Naive thymus-derived CD4-positive, alpha-beta T cell (primary cell): ENCODE measurements around the gene ADAMTS4. TPM values are rescaled to one million over a fixed set of nuclear protein-coding genes. Genes with fewer than 3 reads are reported as not detected.
A peak's percentile ranks its signal among the peaks of the same experiment; 100 is the strongest.

Experiments
- ATAC-seq: fragments of 150-1000 bp; cut with Tn5 transposase; 2 replicates; pipeline ENCODE4 v1.10.0; 2021; ENCODE audit warnings: mild to moderate bottlenecking, moderate library complexity
- CTCF ChIA-PET: fragments of 350-600 bp; sonication (Branson Sonifier 250); formaldehyde crosslinking; loops from one replicate; lab custom pipeline; 2021; ENCODE audit warnings: antibody characterized with exemption; lab: Charles Lee
- POLR2A ChIA-PET: fragments of 350-600 bp; sonication (Branson Sonifier 250); formaldehyde crosslinking; loops from one replicate; lab custom pipeline; 2021; ENCODE audit warnings: antibody characterized with exemption, inconsistent platforms; lab: Charles Lee
- DNase-seq, 9 donors: peaks; one replicate each; pipeline versions ENCODE4 v3.0.0 to v3.0.0-alpha.2; 2020 to 2022; ENCODE audit warnings: mixed read lengths in 1 of 9
- H3K27ac ChIP-seq: one replicate; pipeline ENCODE4 v1.7.0; 2013; ENCODE audit warnings: mild to moderate bottlenecking, low read depth, low read length, moderate library complexity
- H3K27me3 ChIP-seq, 2 donors: one replicate each; pipeline ENCODE4 v1.7.0; 2013; ENCODE audit warnings: low read length in 2 of 2, mild to moderate bottlenecking in 2 of 2, moderate library complexity in 2 of 2; ENCODE audit not compliant: control insufficient read depth in 2 of 2, insufficient read depth in 2 of 2
- H3K36me3 ChIP-seq, 3 experiments: 1 replicate in 2 of 3; 2 replicates in 1 of 3; pipeline ENCODE4 v1.7.0; 2013; ENCODE audit warnings: low read length in 3 of 3, mild to moderate bottlenecking in 3 of 3, moderate library complexity in 1 of 3; ENCODE audit not compliant: insufficient read depth in 3 of 3, control insufficient read depth in 2 of 3
- H3K4me1 ChIP-seq, 2 donors: one replicate each; pipeline ENCODE4 v1.7.0; 2013; ENCODE audit warnings: low read length in 2 of 2, mild to moderate bottlenecking in 2 of 2, moderate library complexity in 1 of 2; ENCODE audit not compliant: control insufficient read depth in 2 of 2, insufficient read depth in 2 of 2
- H3K4me3 ChIP-seq: 2 replicates; pipeline ENCODE4 v1.7.0; 2013; ENCODE audit warnings: mild to moderate bottlenecking, low read length
- H3K9me3 ChIP-seq, 3 experiments: 1 replicate in 2 of 3; 2 replicates in 1 of 3; pipeline ENCODE4 v1.7.0; 2013; ENCODE audit warnings: low read length in 3 of 3; ENCODE audit not compliant: control insufficient read depth in 2 of 3
- H3K27ac Mint-ChIP-seq, 9 donors: one replicate each; pipeline ENCODE4 v1.8.0; 2020 to 2022; ENCODE audit warnings: mixed read lengths in 9 of 9, mild to moderate bottlenecking in 8 of 9, moderate library complexity in 5 of 9, inconsistent platforms in 2 of 9
- H3K27me3 Mint-ChIP-seq, 5 donors: one replicate each; pipeline ENCODE4 v1.8.0; 2021 to 2022; ENCODE audit warnings: mixed read lengths in 5 of 5, mild to moderate bottlenecking in 1 of 5
- H3K36me3 Mint-ChIP-seq, 5 donors: one replicate each; pipeline ENCODE4 v1.8.0; 2020 to 2022; ENCODE audit warnings: mixed read lengths in 5 of 5, mild to moderate bottlenecking in 3 of 5, inconsistent platforms in 1 of 5
- H3K4me1 Mint-ChIP-seq, 7 donors: one replicate each; pipeline ENCODE4 v1.8.0; 2020 to 2022; ENCODE audit warnings: mixed read lengths in 7 of 7, mild to moderate bottlenecking in 3 of 7, inconsistent platforms in 1 of 7
- H3K4me3 Mint-ChIP-seq, 10 donors: one replicate each; pipeline ENCODE4 v1.8.0; 2020 to 2022; ENCODE audit warnings: mild to moderate bottlenecking in 10 of 10, mixed read lengths in 10 of 10, moderate library complexity in 6 of 10, inconsistent platforms in 2 of 10
- H3K9me3 Mint-ChIP-seq, 11 donors: one replicate each; pipeline ENCODE4 v1.8.0; 2020 to 2022; ENCODE audit warnings: mixed read lengths in 11 of 11, mild to moderate bottlenecking in 4 of 11, inconsistent platforms in 1 of 11, moderate library complexity in 1 of 11
- intact Hi-C, 2 donors: fragments of 100-400 bp; cut with micrococcal nuclease; formaldehyde crosslinking; loops; one replicate each; pipeline ENCODE4 v1.15.1; 2023
- polyA plus RNA-seq, 2 donors: library from polyadenylated mRNA; unstranded; fragments of 300-500 nt; fragmentation: Illumina TruSeq; gene quantifications; one replicate each; pipeline ENCODE4 v1.2.3, GENCODE V29; 2021
- total RNA-seq, 6 experiments: library from RNA in 5 of 6; stranded (reverse) in 5 of 6; gene quantifications; 1 replicate in 5 of 6; 2 replicates in 1 of 6; pipeline ENCODE4 v1.2.3 and lab custom pipeline; 2021 to 2026

ADAMTS4 gene
- total and polyA plus RNA-seq, 7 experiments from 2014 or later: 0.21 to 3.3 (median 1.1) TPM

DNA sequence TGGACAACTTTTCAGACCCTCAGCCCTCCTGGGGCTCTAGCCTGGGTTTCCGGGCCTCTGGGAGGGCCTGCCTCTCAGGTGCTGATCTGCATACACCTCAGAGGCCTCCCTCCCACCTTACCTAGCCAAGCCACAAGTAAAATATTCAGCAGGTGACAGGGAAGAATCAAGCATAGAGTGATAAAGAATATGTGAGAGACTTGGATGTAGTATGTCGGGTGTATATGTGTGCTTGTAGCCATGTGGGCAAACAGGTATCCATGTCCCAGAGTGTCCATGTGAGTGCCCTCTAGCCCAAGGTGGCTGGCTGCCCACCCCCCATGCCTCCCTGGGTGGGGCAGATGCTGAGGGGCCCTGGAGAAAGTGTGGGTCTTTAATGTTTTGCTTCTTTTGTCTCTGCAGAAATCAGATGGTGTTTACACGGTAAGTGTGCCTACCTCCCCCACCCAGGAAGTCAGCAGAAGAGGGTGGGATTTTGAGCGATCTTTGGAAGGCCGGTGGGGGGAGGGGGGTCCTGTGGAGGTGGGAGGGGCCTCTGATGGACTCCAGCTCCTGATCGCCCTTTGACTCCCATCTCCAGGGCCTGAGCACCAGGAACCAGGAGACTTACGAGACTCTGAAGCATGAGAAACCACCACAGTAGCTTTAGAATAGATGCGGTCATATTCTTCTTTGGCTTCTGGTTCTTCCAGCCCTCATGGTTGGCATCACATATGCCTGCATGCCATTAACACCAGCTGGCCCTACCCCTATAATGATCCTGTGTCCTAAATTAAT lies 19.6 kb upstream of the ADAMTS4 start:
- H3K4me3 ChIP-seq: peak overlapping the region; percentile 19
- no peaks in the 10 kb centered on the region for H3K9me3 Mint-ChIP-seq
- intact Hi-C loops: no loop called here

DNA sequence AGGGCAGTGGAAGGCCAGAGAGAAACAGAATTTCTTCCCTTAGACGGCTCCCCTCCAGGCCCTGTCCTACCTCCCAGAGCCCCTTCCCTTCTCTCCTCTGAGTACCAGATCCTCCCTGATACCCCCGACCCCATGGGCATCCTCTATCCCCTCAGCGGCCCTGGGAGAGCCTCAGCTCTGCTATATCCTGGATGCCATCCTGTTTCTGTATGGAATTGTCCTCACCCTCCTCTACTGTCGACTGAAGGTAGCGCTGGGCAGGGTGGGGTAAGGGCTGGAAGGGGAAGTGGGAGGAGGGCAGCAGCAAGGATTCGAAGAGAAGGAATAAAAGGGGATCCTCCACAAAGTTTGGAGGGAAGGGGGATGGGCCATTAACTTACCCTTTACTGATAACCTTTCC lies 19.0 kb upstream of the ADAMTS4 start:
- Histone ChIP-seq H3K36me3 (peaks cover 0 to 21% (median 9%) of the 10 kb centered on the region in 3 experiments), H3K27me3 (no peaks in the 10 kb centered on the region), H3K4me1 (peaks cover 0 to 45% of the 10 kb centered on the region in 2 donors), H3K4me3 (no peak overlapping the region), H3K27ac (peak overlapping the region; percentile 52), H3K9me3 (no peaks in the 10 kb centered on the region)
- ChIA-PET CTCF (interaction anchor here (0.7 to 3.8 kb wide), 4 partner anchors 11 to 97 kb away, joined by 3 to 19 read pairs (median 4); partner anchors contain the start of gene SDHC), POLR2A (interaction anchor here (1.1 to 16.8 kb wide), 5 partner anchors 8 to 96 kb away, joined by 3 to 508 read pairs (median 16); partner anchors contain the start of genes ADAMTS4, NDUFS2, SDHC and TOMM40L)
- ATAC-seq: no peak
- Mint-ChIP-seq H3K4me3 (peak overlapping the region in 6 of 10 donors; percentile 21 to 72 (median 66)), H3K9me3 (no peaks in the 10 kb centered on the region), H3K27ac (peak overlapping the region; percentile 64 to 99 (median 91)), H3K36me3 (peaks cover 3 to 22% (median 16%) of the 10 kb centered on the region in 5 donors), H3K4me1 (peaks cover 31 to 66% (median 55%) of the 10 kb centered on the region in 7 donors), H3K27me3 (no peaks in the 10 kb centered on the region)
- no peak for DNase-seq
- intact Hi-C loops: no loop called here

More for the DNA sequence above, 19.6 kb upstream of the ADAMTS4 start:
- no peaks in the 10 kb centered on the region for H3K27me3 ChIP-seq
- H3K27ac ChIP-seq: peak overlapping the region; percentile 52
- Mint-ChIP-seq H3K27me3 (no peaks in the 10 kb centered on the region), H3K27ac (peak overlapping the region; percentile 64 to 99 (median 91)), H3K36me3 (peaks cover 0 to 15% (median 10%) of the 10 kb centered on the region in 5 donors), H3K4me3 (peak overlapping the region in 9 of 10 donors; percentile 21 to 72 (median 65)), H3K4me1 (peaks cover 31 to 69% (median 60%) of the 10 kb centered on the region in 7 donors)
- H3K36me3 ChIP-seq: peaks cover 0 to 14% (median 4%) of the 10 kb centered on the region in 3 experiments
- peaks cover 0 to 45% of the 10 kb centered on the region in 2 donors for H3K4me1 ChIP-seq
- peak in 3 of 9 donors; percentile 16 to 29 (median 27) for DNase-seq
- CTCF ChIA-PET: interaction anchor here (1.1 to 3.8 kb wide), 9 partner anchors 8 to 164 kb away, joined by 3 to 19 read pairs (median 5); partner anchors contain the start of gene NDUFS2
- no peak for ATAC-seq
- H3K9me3 ChIP-seq: no peaks in the 10 kb centered on the region
- POLR2A ChIA-PET: interaction anchor here (1.0 to 16.8 kb wide), 7 partner anchors 8 to 171 kb away, joined by 3 to 508 read pairs (median 8); partner anchors contain the start of genes ADAMTS4, NDUFS2 and TOMM40L

DNA sequence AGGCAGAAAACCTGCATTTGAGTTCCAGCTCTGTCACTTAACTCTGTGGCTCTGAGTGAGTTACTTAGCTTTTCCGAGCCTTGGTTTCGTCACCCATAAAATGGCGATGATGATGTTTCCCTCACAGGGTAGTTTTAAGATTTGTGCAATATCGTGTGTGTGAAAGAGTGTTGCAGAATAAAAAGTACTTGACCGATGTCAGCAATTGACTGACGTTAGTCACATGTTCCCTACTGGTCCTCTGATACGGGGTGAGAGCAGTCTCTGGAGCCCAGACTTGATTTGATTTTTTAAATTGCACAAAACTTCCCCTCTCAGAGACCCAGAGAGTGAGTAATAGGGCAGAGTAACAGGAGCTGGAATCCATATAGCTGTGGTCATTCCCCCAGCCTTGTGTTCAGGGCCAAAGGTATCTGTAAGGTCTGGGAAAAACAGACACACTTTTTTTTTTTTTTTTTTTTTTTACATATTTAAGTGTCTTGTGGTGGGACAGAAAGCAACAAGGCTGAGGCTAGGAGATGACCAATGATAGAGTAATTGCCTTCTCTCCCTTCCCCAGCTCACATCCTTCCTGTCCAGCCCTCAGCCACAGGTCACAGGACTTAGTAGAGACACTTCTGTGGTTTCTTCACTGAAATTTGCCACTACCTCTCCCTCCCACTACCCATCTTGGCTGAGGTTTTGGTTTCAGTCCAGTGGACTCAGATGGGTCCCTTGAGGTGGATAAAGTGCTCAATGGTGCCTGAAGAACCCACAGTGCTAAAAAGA lies 18.3 kb upstream of the ADAMTS4 start:
- peaks cover 3 to 28% (median 9%) of the 10 kb centered on the region in 3 experiments for H3K36me3 ChIP-seq
- Mint-ChIP-seq H3K27me3 (no peaks in the 10 kb centered on the region), H3K4me3 (peak overlapping the region in 7 of 10 donors; percentile 8 to 73 (median 67)), H3K27ac (peak overlapping the region; percentile 51 to 99 (median 91)), H3K4me1 (peaks cover 31 to 64% (median 54%) of the 10 kb centered on the region in 7 donors), H3K36me3 (peaks cover 3 to 24% (median 18%) of the 10 kb centered on the region in 5 donors), H3K9me3 (no peaks in the 10 kb centered on the region)
- no peaks in the 10 kb centered on the region for H3K9me3 ChIP-seq
- ATAC-seq (peak; percentile 82), DNase-seq (no peak)
- intact Hi-C loops: no loop called here
- no peaks in the 10 kb centered on the region for H3K27me3 ChIP-seq
- H3K4me3 ChIP-seq: no peak overlapping the region
- peak overlapping the region; percentile 52 for H3K27ac ChIP-seq
- CTCF ChIA-PET: interaction anchor here (0.7 to 3.8 kb wide), 7 partner anchors 8 to 97 kb away, joined by 3 to 24 read pairs (median 4); partner anchors contain the start of genes PPOX, SDHC and TOMM40L
- H3K4me1 ChIP-seq: peaks cover 0 to 45% of the 10 kb centered on the region in 2 donors
- POLR2A ChIA-PET: interaction anchor here (0.8 to 16.8 kb wide), 7 partner anchors 9 to 172 kb away, joined by 3 to 508 read pairs (median 8); partner anchors contain the start of genes ADAMTS4, NDUFS2, SDHC and TOMM40L

DNA sequence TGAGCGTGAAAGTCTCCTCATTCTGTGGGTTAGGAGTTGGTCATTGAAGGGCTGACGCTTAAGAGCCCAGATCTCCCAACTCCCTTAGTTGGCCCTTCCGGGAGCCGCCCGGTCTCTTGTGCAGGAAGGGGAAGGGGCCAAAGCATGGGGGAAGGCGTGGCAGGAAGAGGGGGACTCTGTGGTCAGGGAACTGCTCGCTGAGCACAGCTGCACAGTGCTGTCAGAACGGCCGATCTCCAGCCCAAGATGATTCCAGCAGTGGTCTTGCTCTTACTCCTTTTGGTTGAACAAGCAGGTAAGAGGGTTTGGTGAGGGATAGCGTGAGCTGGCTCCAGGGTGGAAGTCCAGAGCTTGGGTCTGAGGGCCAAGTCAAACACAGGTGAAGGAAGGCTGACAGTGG lies 16.2 kb upstream of the ADAMTS4 start, which contains the start of gene FCER1G:
Gene FCER1G, plus strand, starts transcription at position 220 of the 400 bp plus-strand sequence. Its CDS starts 27 bp downstream, at position 247.
- peak within 1 kb of the TSS; percentile 63 to 99 (median 78) for H3K27ac Mint-ChIP-seq
- Histone ChIP-seq H3K27me3 (no peaks in the 10 kb centered on the region), H3K27ac (no peak within 1 kb of the TSS), H3K4me3 (no peak within 1 kb of the TSS), H3K36me3 (peaks cover 19 to 48% (median 22%) of the 10 kb centered on the region in 3 experiments), H3K4me1 (peaks cover 0 to 39% of the 10 kb centered on the region in 2 donors), H3K9me3 (no peaks in the 10 kb centered on the region)
- peak within 1 kb of the TSS in 7 of 10 donors; percentile 18 to 83 (median 44) for H3K4me3 Mint-ChIP-seq
- CTCF ChIA-PET: interaction anchor here (0.8 to 2.7 kb wide), 2 partner anchors 10 to 76 kb away, joined by 7 to 24 read pairs; partner anchors contain the start of gene TOMM40L
- no peaks in the 10 kb centered on the region for H3K9me3 Mint-ChIP-seq
- no peaks in the 10 kb centered on the region for H3K27me3 Mint-ChIP-seq
- intact Hi-C loops: no loop called here
- peak; percentile 51 for ATAC-seq
- POLR2A ChIA-PET: interaction anchor here (0.8 to 16.8 kb wide), 4 partner anchors 9 to 585 kb away, joined by 3 to 508 read pairs (median 11); partner anchors contain the start of genes ADAMTS4, NDUFS2 and TOMM40L
- peaks cover 32 to 61% (median 50%) of the 10 kb centered on the region in 7 donors for H3K4me1 Mint-ChIP-seq
- no peak for DNase-seq
- peaks cover 8 to 37% (median 25%) of the 10 kb centered on the region in 5 donors for H3K36me3 Mint-ChIP-seq

DNA sequence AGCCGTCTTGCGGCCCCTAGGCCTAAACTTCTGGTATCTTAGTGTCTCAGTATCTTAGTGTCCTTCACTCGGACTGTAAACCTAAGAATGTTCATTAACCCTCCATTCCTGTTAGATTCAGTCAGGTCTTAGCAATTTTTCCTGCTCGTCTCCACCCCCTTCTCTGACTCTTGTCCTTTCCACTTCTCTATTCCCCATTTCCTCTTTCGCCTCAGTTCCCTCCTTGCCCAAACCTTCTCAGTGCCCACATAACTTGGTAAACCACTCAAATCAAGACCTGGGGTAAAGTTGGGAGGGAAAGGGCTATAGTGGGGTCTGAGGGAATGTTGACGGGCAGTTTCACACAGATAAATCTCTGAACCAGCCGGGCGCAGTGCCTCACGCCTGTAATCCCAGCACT lies 15.5 kb upstream of the ADAMTS4 start:
- H3K27ac ChIP-seq: no peak overlapping the region
- DNase-seq (no peak), ATAC-seq (no peak)
- Mint-ChIP-seq H3K36me3 (peaks cover 14 to 44% (median 33%) of the 10 kb centered on the region in 5 donors), H3K27ac (peak overlapping the region in 5 of 9 donors; percentile 30 to 99 (median 78)), H3K4me3 (no peak overlapping the region), H3K27me3 (no peaks in the 10 kb centered on the region), H3K9me3 (no peaks in the 10 kb centered on the region), H3K4me1 (peaks cover 34 to 61% (median 50%) of the 10 kb centered on the region in 7 donors)
- POLR2A ChIA-PET: interaction anchor here (16.8 kb wide), 1 partner anchor 15 kb away, joined by 508 read pairs; the partner anchor contains the start of genes ADAMTS4 and NDUFS2
- CTCF ChIA-PET: interaction anchor here (6.9 kb wide), 1 partner anchor 12 kb away, joined by 74 read pairs; the partner anchor contains the start of gene TOMM40L
- intact Hi-C loops: no loop called here
- H3K4me3 ChIP-seq: no peak overlapping the region
- no peaks in the 10 kb centered on the region for H3K9me3 ChIP-seq
- H3K36me3 ChIP-seq: peaks cover 24 to 55% (median 24%) of the 10 kb centered on the region in 3 experiments
- no peaks in the 10 kb centered on the region for H3K27me3 ChIP-seq
- peaks cover 0 to 39% of the 10 kb centered on the region in 2 donors for H3K4me1 ChIP-seq
